IMR-90 (cell line): ENCODE data around the gene SERPINE2. TPM values are rescaled to one million over a fixed set of nuclear protein-coding genes. Genes with fewer than 3 reads are reported as not detected.

Experiments
- ATAC-seq: fragments of 200-7000 bp; cut with Tn5 transposase; 2 replicates; pipeline ENCODE4 v1.9.1; 2020; ENCODE audit warnings: low read depth, mild to moderate bottlenecking, moderate library complexity
- BruUV-seq: library from RNA; stranded (reverse); fragments of 400-500 nt; replicated peaks from 2 replicates; lab custom pipeline; 2021; lab: Mats Ljungman, UMichigan
- CTCF ChIA-PET: fragments of 300-600 bp; formaldehyde crosslinking; extraction: SDS; loops from one replicate; lab custom pipeline; 2021; ENCODE audit warnings: antibody characterized with exemption; lab: Yijun Ruan, JAX
- POLR2A ChIA-PET: fragments of 300-600 bp; sonication (Branson Sonifier 250); formaldehyde crosslinking; loops from one replicate; lab custom pipeline; 2022; ENCODE audit warnings: antibody characterized with exemption; ENCODE audit not compliant: unreplicated experiment; lab: Charles Lee
- DNase-seq: peaks from one replicate; pipeline ENCODE4 v3.0.0; 2013
- H2AFZ ChIP-seq: replicated peaks from 2 replicates; pipeline ENCODE3; 2013; ENCODE audit warnings: low read length, mild to moderate bottlenecking; ENCODE audit not compliant: poor library complexity
- H2AK5ac ChIP-seq: 2 replicates; pipeline ENCODE4 v1.6.1; 2013; ENCODE audit warnings: low read depth, low read length, inconsistent platforms
- H2AK9ac ChIP-seq: replicated peaks from 2 replicates; pipeline ENCODE3; 2013; ENCODE audit warnings: mild to moderate bottlenecking, low read depth, low read length, moderate library complexity; ENCODE audit not compliant: poor library complexity
- H2BK120ac ChIP-seq: 2 replicates; pipeline ENCODE4 v1.6.1; 2013; ENCODE audit warnings: low read depth, low read length, inconsistent platforms
- H2BK15ac ChIP-seq: 3 replicates; pipeline ENCODE4 v1.6.1; 2013; ENCODE audit warnings: low read depth, low read length, inconsistent platforms
- H2BK20ac ChIP-seq: 2 replicates; pipeline ENCODE4 v1.6.1; 2013; ENCODE audit warnings: low read depth, mild to moderate bottlenecking, inconsistent platforms, low read length, moderate library complexity
- H2BK5ac ChIP-seq: 2 replicates; pipeline ENCODE4 v1.6.1; 2013; ENCODE audit warnings: mild to moderate bottlenecking, low read depth, low read length, inconsistent platforms; ENCODE audit not compliant: poor library complexity, severe bottlenecking
- H3K14ac ChIP-seq: replicated peaks from 2 replicates; pipeline ENCODE4 v1.6.1; 2013; ENCODE audit warnings: low read depth, low read length, inconsistent platforms
- H3K18ac ChIP-seq: 2 replicates; pipeline ENCODE4 v1.6.1; 2013; ENCODE audit warnings: low read depth, low read length, control low read depth
- H3K23ac ChIP-seq: 2 replicates; pipeline ENCODE4 v1.6.1; 2013; ENCODE audit warnings: low read depth, low read length, inconsistent platforms
- H3K27ac ChIP-seq: 2 replicates; pipeline ENCODE4 v1.5.1; 2013; ENCODE audit warnings: mild to moderate bottlenecking, control low read depth, low read length; ENCODE audit not compliant: insufficient read depth
- H3K27me3 ChIP-seq: 2 replicates; pipeline ENCODE4 v1.6.1; 2013; ENCODE audit warnings: low read length; ENCODE audit not compliant: control insufficient read depth, insufficient read depth
- H3K36me3 ChIP-seq: 2 replicates; pipeline ENCODE4 v1.6.1; 2013; ENCODE audit warnings: low read length, mixed read lengths; ENCODE audit not compliant: control insufficient read depth, insufficient read depth
- H3K4ac ChIP-seq: 2 replicates; pipeline ENCODE4 v1.6.1; 2013; ENCODE audit warnings: low read depth, low read length, inconsistent platforms
- H3K4me1 ChIP-seq: 2 replicates; pipeline ENCODE4 v1.6.1; 2013; ENCODE audit warnings: low read length, mixed read lengths; ENCODE audit not compliant: control insufficient read depth, insufficient read depth
- H3K4me2 ChIP-seq: 2 replicates; pipeline ENCODE4 v1.6.1; 2013; ENCODE audit warnings: low read depth, mild to moderate bottlenecking, control low read depth, low read length, moderate library complexity
- H3K4me3 ChIP-seq: 2 replicates; pipeline ENCODE4 v1.5.1; 2013; ENCODE audit warnings: low read depth, mild to moderate bottlenecking, control low read depth, low read length, moderate library complexity; ENCODE audit not compliant: insufficient read depth
- H3K56ac ChIP-seq: 2 replicates; pipeline ENCODE4 v1.6.1; 2013; ENCODE audit warnings: low read length, inconsistent platforms; ENCODE audit not compliant: insufficient read depth; ENCODE audit errors: extremely low read depth
- H3K79me1 ChIP-seq, 2 experiments: 2 replicates each; pipeline ENCODE4 v1.6.1; 2013; ENCODE audit warnings: low read length in 2 of 2, inconsistent platforms in 1 of 2, low read depth in 1 of 2
- H3K9ac ChIP-seq: 2 replicates; pipeline ENCODE4 v1.6.1; 2013; ENCODE audit warnings: low read depth, low read length, control low read depth
- H3K9me1 ChIP-seq: 2 replicates; pipeline ENCODE4 v1.6.1; 2013; ENCODE audit warnings: low read length, inconsistent platforms; ENCODE audit not compliant: insufficient read depth
- H3K9me3 ChIP-seq: 2 replicates; pipeline ENCODE4 v1.6.1; 2013; ENCODE audit warnings: low read length; ENCODE audit not compliant: control insufficient read depth, insufficient read depth
- H4K20me1 ChIP-seq: 2 replicates; pipeline ENCODE4 v1.6.1; 2013; ENCODE audit warnings: low read length, inconsistent platforms; ENCODE audit not compliant: insufficient read depth
- H4K5ac ChIP-seq: 2 replicates; pipeline ENCODE4 v1.6.1; 2013; ENCODE audit warnings: mild to moderate bottlenecking, low read depth, low read length, control low read depth
- H4K8ac ChIP-seq, 2 experiments: 2 replicates each; pipeline ENCODE4 v1.6.1; 2013; ENCODE audit warnings: low read depth in 2 of 2, low read length in 2 of 2, control low read depth in 1 of 2, inconsistent platforms in 1 of 2
- H4K91ac ChIP-seq: 2 replicates; pipeline ENCODE4 v1.6.1; 2013; ENCODE audit warnings: low read depth, low read length, inconsistent platforms; ENCODE audit not compliant: insufficient read depth
- NFE2L2 ChIP-seq: fragments of 150-350 bp; IDR thresholded peaks from 2 replicates; pipeline ENCODE4 v1.6.1; 2016; ENCODE audit warnings: low read depth, mild to moderate bottlenecking, low read length
- RAD21 ChIP-seq: IDR thresholded peaks from 2 replicates; pipeline ENCODE4 v1.6.1; 2012; ENCODE audit warnings: low read length, improper control_type of control experiment
- WGBS, 2 experiments: methylation state at CpG; one replicate each; pipeline versions ENCODE4 v1.1.5 to v1.1.7; 2013; ENCODE audit warnings: missing lambda C conversion rate in 2 of 2; ENCODE audit not compliant: insufficient read length in 1 of 2; ENCODE audit errors: extremely low coverage in 2 of 2; 5-methylcytosine and 5-hydroxymethylcytosine counted together
- dilution Hi-C: fragments of 300-500 bp; cut with HindIII; formaldehyde crosslinking; loops from one replicate; pipeline ENCODE4 v1.14.3; 2018; ENCODE audit warnings: low sequenced_read_pairs; ENCODE audit not compliant: unreplicated experiment
- in situ Hi-C: fragments of 300-500 bp; cut with MboI; formaldehyde crosslinking; loops from 3 replicates; pipeline ENCODE4 v1.14.3; 2019; ENCODE audit warnings: low sequenced_read_pairs, inconsistent platforms, mixed read lengths
- intact Hi-C: fragments of 100-400 bp; cut with micrococcal nuclease; formaldehyde crosslinking; loops from 2 replicates; pipeline ENCODE4 v1.10.0; 2022
- polyA plus RNA-seq, 3 experiments: library from polyadenylated mRNA; depleted of rRNA; stranded (reverse); fragments of >200 nt; gene quantifications; 2 replicates each; pipeline ENCODE4 v1.2.3, GENCODE V29; 2012; ENCODE audit warnings: low replicate concordance in 1 of 3
- total RNA-seq: library from RNA; depleted of rRNA; stranded (reverse); fragments of >200 nt; gene quantifications from 2 replicates; pipeline ENCODE4 v1.2.3, GENCODE V29; 2012

The SERPINE2 gene
- total and polyA plus RNA-seq, 2 of the 4 experiments (the other 2 are of a cell fraction), result 24.0 to 62.7 TPM

GRCh38 chr2:224016963-224017362, 22.1 kb downstream of the SERPINE2 start:
- ChIA-PET CTCF (interaction anchor here (1.1 kb wide), 1 partner anchor 23 kb away, joined by 5 read pairs; no protein-coding TSS in a partner anchor), POLR2A (no interaction called here)
- H3K23ac ChIP-seq, result no peak overlapping the region
- no peak for TF ChIP-seq RAD21
- no peak for TF ChIP-seq NFE2L2
- no peaks in the 10 kb centered on the region for H3K9me3 ChIP-seq
- no peak overlapping the region for H3K18ac ChIP-seq
- H3K4ac ChIP-seq, result no peak overlapping the region
- no peak overlapping the region for H2BK20ac ChIP-seq
- H3K56ac ChIP-seq, result no peak overlapping the region
- H3K79me1 ChIP-seq, result peaks cover 9 to 20% of the 10 kb centered on the region in 2 experiments; a peak in 2 of 4 replicates
- no CpG with 5 or more reads among the region's 3 CpGs for WGBS, 2 experiments
- H3K27me3 ChIP-seq, result no peaks in the 10 kb centered on the region
- in situ Hi-C loops (no loop called here), intact Hi-C loops (no loop called here), dilution Hi-C loops (no loop called here)
- H3K4me3 ChIP-seq, result no peak overlapping the region
- H2AFZ ChIP-seq, result no peak overlapping the region
- no peak overlapping the region for H2AK9ac ChIP-seq
- H4K91ac ChIP-seq, result no peak overlapping the region
- H3K4me1 ChIP-seq, result no peaks in the 10 kb centered on the region
- ATAC-seq, result no peak
- no peak overlapping the region for H3K9ac ChIP-seq
- no peaks in the 10 kb centered on the region for H4K20me1 ChIP-seq
- no peak overlapping the region for H2BK120ac ChIP-seq
- no peak overlapping the region for H3K27ac ChIP-seq
- no peak overlapping the region for H2BK5ac ChIP-seq
- no TSS peak for BruUV-seq
- H3K14ac ChIP-seq, result no peak overlapping the region
- H3K4me2 ChIP-seq, result no peak overlapping the region
- 0 out of 2 replicates have a peak, but pooled peaks cover 2% of the 10 kb centered on the region for H3K36me3 ChIP-seq
- DNase-seq, result no peak
- H4K8ac ChIP-seq, result no peak overlapping the region
- H2BK15ac ChIP-seq, result no peak overlapping the region
- no peak overlapping the region for H4K5ac ChIP-seq
- H2AK5ac ChIP-seq, result no peak overlapping the region
- H3K9me1 ChIP-seq, result peaks cover 3% of the 10 kb centered on the region; the same call in 1 of the 2 replicates
